Upper lobe of left lung (tissue), 6 donors: ENCODE measurements around the gene THNSL1. TPM values are rescaled to one million over a fixed set of nuclear protein-coding genes. Genes with fewer than 3 reads are reported as not detected.

ENCODE experiments used
- ATAC-seq, 2 donors: fragments of 200-7000 bp; cut with Tn5 transposase; one replicate each; pipeline ENCODE4 v1.9.1; 2022; ENCODE audit warnings: mild to moderate bottlenecking in 2 of 2, moderate library complexity in 2 of 2; ENCODE audit not compliant: low FRiP score in 2 of 2
- DNase-seq, 2 donors: peaks; one replicate each; pipeline ENCODE4 v3.0.0-alpha.2; 2019 to 2020
- H3K27ac ChIP-seq, 4 donors: fragments of 200-600 bp; sonication (generic); one replicate each; pipeline ENCODE4 v1.5.1; 2016 to 2019
- H3K27me3 ChIP-seq, 4 donors: fragments of 200-600 bp; sonication (generic); one replicate each; pipeline ENCODE4 v1.5.1; 2017 to 2019
- H3K36me3 ChIP-seq, 4 donors: fragments of 200-600 bp; sonication (generic); one replicate each; pipeline ENCODE4 v1.5.1; 2016 to 2019
- H3K4me1 ChIP-seq, 4 donors: fragments of 200-600 bp; sonication (generic); one replicate each; pipeline ENCODE4 v1.5.1; 2018 to 2019
- H3K4me3 ChIP-seq, 4 donors: fragments of 200-600 bp; sonication (generic); one replicate each; pipeline ENCODE4 v1.5.1; 2017 to 2019; ENCODE audit warnings: mild to moderate bottlenecking in 2 of 4, moderate library complexity in 1 of 4
- H3K9me3 ChIP-seq, 4 donors: fragments of 200-600 bp; sonication (generic); one replicate each; pipeline ENCODE4 v1.5.1; 2018 to 2019
- CTCF ChIP-seq, 6 experiments: fragments of 450-650 bp in 4 of 6; fragments of 200-600 bp in 2 of 6; sonication (generic) in 2 of 6; IDR thresholded peaks; one replicate each; pipeline ENCODE4 v1.5.1; 2016 to 2019; ENCODE audit warnings: antibody characterized with exemption in 6 of 6
- EP300 ChIP-seq, 4 donors: sonication (generic); formaldehyde crosslinking; IDR thresholded peaks; one replicate each; pipeline ENCODE4 v1.5.1; 2017; ENCODE audit warnings: antibody characterized with exemption in 4 of 4, control low read depth in 2 of 4
- POLR2A ChIP-seq, 4 donors: fragments of 450-650 bp; IDR thresholded peaks; one replicate each; pipeline ENCODE4 v1.5.1; 2016 to 2017; ENCODE audit warnings: antibody characterized with exemption in 4 of 4, mild to moderate bottlenecking in 2 of 4
- POLR2AphosphoS5 ChIP-seq, 2 donors: sonication (generic); formaldehyde crosslinking; IDR thresholded peaks; one replicate each; pipeline ENCODE4 v1.5.1; 2017; ENCODE audit warnings: antibody characterized with exemption in 2 of 2
- WGBS, 2 donors: methylation state at CpG; one replicate each; pipeline ENCODE4 v1.1.5; 2017 to 2018; 5-methylcytosine and 5-hydroxymethylcytosine counted together
- total RNA-seq, 6 donors: library from RNA; depleted of rRNA in 4 of 6; stranded (reverse); fragments of >200 nt in 4 of 6; gene quantifications; one replicate each; pipeline versions ENCODE4 v1.1.0 to v1.2.1, GENCODE V29; 2016 to 2021
- donor health status: DM: no; HTN: no; CAD: no; lungs with moderate emphysema.
- donor health status: DM: no; HTN: yes; CAD: no; lungs with severe emphysema.

The THNSL1 gene
- total RNA-seq, 6 donors from 2014 or later: 0.78 to 3.2 (median 2.8) TPM

- WGBS, 2 donors: 49 to 67% methylated on average over 2 of the region's 2 CpGs
- no peaks in the 10 kb centered on the region for H3K9me3 ChIP-seq
- DNase-seq (no peak), ATAC-seq (no peak)
- no peak for TF ChIP-seq POLR2A (IDR thresholded peaks at IDR 0.05)
- TF ChIP-seq POLR2AphosphoS5 (IDR thresholded peaks at IDR 0.05): no peak
- TF ChIP-seq CTCF (IDR thresholded peaks at IDR 0.05): no peak
- TF ChIP-seq EP300 (IDR thresholded peaks at IDR 0.05): no peak
- H3K27ac ChIP-seq: no peak overlapping the region
- no peaks in the 10 kb centered on the region for H3K27me3 ChIP-seq
- no peak overlapping the region for H3K4me3 ChIP-seq
- no peaks in the 10 kb centered on the region for H3K4me1 ChIP-seq
- H3K36me3 ChIP-seq: no peaks in the 10 kb centered on the region
Observed at GRCh38 chr10:25038325-25038724, 21.9 kb downstream of the THNSL1 start.

DNA sequence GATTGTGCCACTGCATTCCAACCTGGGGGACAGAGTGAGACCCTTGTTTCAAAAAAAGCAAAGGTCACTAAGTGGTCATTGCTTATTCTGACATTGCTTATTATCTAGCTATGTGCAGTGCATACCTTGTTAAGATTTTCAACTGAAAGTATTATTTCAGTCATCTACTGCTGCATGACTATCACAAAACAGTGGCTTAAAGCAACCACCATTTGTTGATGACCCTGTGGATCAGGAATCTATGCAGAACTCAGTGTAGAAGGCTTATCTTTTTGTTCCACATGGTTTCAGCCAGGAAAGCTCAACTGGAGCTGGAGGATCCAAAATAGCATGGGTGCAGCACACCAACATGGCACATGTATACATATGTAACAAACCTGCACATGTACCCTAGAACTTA, 23.1 kb downstream of the THNSL1 start:
- H3K4me3 ChIP-seq: no peak overlapping the region
- TF ChIP-seq POLR2AphosphoS5 (IDR thresholded peaks at IDR 0.05) (no peak), EP300 (IDR thresholded peaks at IDR 0.05) (no peak), POLR2A (IDR thresholded peaks at IDR 0.05) (no peak), CTCF (IDR thresholded peaks at IDR 0.05) (no peak)
- H3K4me1 ChIP-seq: no peaks in the 10 kb centered on the region
- H3K9me3 ChIP-seq: no peaks in the 10 kb centered on the region
- no peaks in the 10 kb centered on the region for H3K27me3 ChIP-seq
- ATAC-seq: no peak
- DNase-seq: no peak
- no peak overlapping the region for H3K27ac ChIP-seq
- no peaks in the 10 kb centered on the region for H3K36me3 ChIP-seq

DNA sequence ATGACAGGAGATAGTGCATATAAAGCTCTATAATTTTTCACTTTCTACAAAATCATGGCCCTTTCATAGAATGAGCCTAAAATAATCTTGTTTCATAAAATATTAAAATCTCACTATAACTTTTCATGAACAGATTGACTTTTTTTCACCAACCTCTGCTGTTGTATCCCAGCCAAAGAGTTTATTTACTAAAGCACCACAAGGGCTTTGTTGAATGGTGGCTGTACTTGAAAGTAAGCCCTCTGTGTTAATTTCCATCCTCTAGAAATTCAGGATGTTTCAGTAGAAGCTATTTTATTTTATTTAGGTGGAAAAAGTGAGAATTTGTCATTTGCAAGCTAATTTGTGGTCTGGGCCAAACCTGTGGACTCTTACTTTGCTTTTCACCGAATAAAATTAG, 30.2 kb downstream of the THNSL1 start:
- TF ChIP-seq POLR2AphosphoS5 (IDR thresholded peaks at IDR 0.05): no peak
- no peak for TF ChIP-seq POLR2A (IDR thresholded peaks at IDR 0.05)
- no peak for TF ChIP-seq EP300 (IDR thresholded peaks at IDR 0.05)
- TF ChIP-seq CTCF (IDR thresholded peaks at IDR 0.05): no peak
- 67% methylated on average over 1 of the region's 1 CpG for whole genome bisulfite sequencing, 2 donors
- peaks cover 0 to 3% (median 0%) of the 10 kb centered on the region in 4 donors for H3K4me1 ChIP-seq
- no peak overlapping the region for H3K4me3 ChIP-seq
- no peaks in the 10 kb centered on the region for H3K36me3 ChIP-seq
- no peaks in the 10 kb centered on the region for H3K27me3 ChIP-seq
- no peak overlapping the region for H3K27ac ChIP-seq
- DNase-seq (no peak), ATAC-seq (no peak)
- no peaks in the 10 kb centered on the region for H3K9me3 ChIP-seq

- DNase-seq: no peak
- Histone ChIP-seq H3K4me1 (peaks cover 0 to 3% (median 0%) of the 10 kb centered on the region in 4 donors), H3K27ac (no peak overlapping the region), H3K9me3 (no peaks in the 10 kb centered on the region), H3K36me3 (no peaks in the 10 kb centered on the region), H3K27me3 (no peaks in the 10 kb centered on the region), H3K4me3 (no peak overlapping the region)
- 42 to 48% methylated on average over 2 of the region's 2 CpGs for WGBS, 2 donors
- no peak for ATAC-seq
- TF ChIP-seq POLR2AphosphoS5 (IDR thresholded peaks at IDR 0.05): no peak
- no peak for TF ChIP-seq POLR2A (IDR thresholded peaks at IDR 0.05)
- no peak for TF ChIP-seq EP300 (IDR thresholded peaks at IDR 0.05)
- no peak for TF ChIP-seq CTCF (IDR thresholded peaks at IDR 0.05)
Observed at GRCh38 chr10:25047088-25047487, 30.7 kb downstream of the THNSL1 start.

DNA sequence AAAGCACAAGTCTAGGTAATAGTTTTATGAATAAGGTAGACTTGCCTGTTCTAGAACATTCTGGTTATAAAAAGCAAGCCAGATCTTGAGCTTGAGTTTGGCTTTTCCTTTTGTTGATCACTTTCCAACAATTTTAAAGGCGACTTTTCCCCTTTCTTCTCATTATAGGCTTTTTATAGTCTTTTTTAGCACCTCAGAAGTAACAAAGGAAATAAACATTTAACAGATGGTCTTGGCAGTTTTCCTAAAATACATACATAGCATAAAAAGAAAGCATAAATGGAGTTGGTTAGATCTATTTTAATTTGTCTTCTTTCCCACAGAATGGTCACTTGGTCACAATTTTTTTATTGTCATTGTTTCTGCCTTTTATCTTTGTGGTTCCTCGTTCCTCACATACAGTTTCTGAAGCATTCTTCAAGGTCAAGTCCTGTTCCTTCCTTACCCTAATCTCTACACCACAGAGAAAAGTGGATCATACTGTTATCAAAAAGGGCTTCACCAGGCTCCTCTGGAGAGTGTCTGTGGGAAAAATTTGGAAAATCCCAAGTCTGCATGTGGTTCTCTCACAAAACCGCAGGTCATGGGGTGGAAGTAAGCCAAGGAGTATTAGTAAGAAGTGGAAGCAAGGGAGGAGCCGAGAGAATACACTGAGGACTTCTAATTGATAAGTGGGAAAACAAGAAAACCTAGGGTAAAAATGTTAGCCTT, 31.3 kb downstream of the THNSL1 start:
- ATAC-seq: peak in 1 of 2 donors; percentile 81

More for the DNA sequence above, 31.3 kb downstream of the THNSL1 start:
- Histone ChIP-seq H3K36me3 (no peaks in the 10 kb centered on the region), H3K27ac (no peak overlapping the region), H3K9me3 (no peaks in the 10 kb centered on the region), H3K4me3 (no peak overlapping the region), H3K4me1 (peaks cover 0 to 3% (median 0%) of the 10 kb centered on the region in 4 donors), H3K27me3 (no peaks in the 10 kb centered on the region)
- no peak for DNase-seq
- TF ChIP-seq POLR2AphosphoS5 (IDR thresholded peaks at IDR 0.05): no peak
- no peak for TF ChIP-seq CTCF (IDR thresholded peaks at IDR 0.05)
- TF ChIP-seq EP300 (IDR thresholded peaks at IDR 0.05): no peak
- TF ChIP-seq POLR2A (IDR thresholded peaks at IDR 0.05): no peak
- WGBS, 2 donors: 41 to 45% methylated on average over 4 of the region's 4 CpGs
